Parathyroid adenoma (tissue), 2 donors: ENCODE results near the gene ISY1.

Experiments used
- H2AFZ ChIP-seq: fragments of 300-600 bp; sonication (generic); one replicate; pipeline ENCODE4 v1.7.0; 2017; ENCODE audit warnings: antibody characterized with exemption, mild to moderate bottlenecking
- H3K27ac ChIP-seq: fragments of 300-600 bp; sonication (generic); one replicate; pipeline ENCODE4 v1.7.0; 2017
- H3K27me3 ChIP-seq: fragments of 300-600 bp; sonication (generic); one replicate; pipeline ENCODE4 v1.7.0; 2017; ENCODE audit warnings: low read length; ENCODE audit not compliant: control insufficient read depth, insufficient read depth
- H3K36me3 ChIP-seq: fragments of 300-600 bp; sonication (generic); one replicate; pipeline ENCODE4 v1.7.0; 2017; ENCODE audit warnings: low read length; ENCODE audit not compliant: control insufficient read depth, insufficient read depth
- H3K4me1 ChIP-seq: fragments of 300-600 bp; sonication (generic); one replicate; pipeline ENCODE4 v1.7.0; 2017; ENCODE audit warnings: control low read depth
- H3K4me2 ChIP-seq: fragments of 300-600 bp; sonication (generic); one replicate; pipeline ENCODE4 v1.7.0; 2017; ENCODE audit warnings: low read length
- H3K4me3 ChIP-seq: fragments of 300-600 bp; sonication (generic); one replicate; pipeline ENCODE4 v1.7.0; 2017; ENCODE audit warnings: low read depth, low read length
- H3K79me2 ChIP-seq: fragments of 300-600 bp; sonication (generic); one replicate; pipeline ENCODE4 v1.7.0; 2017; ENCODE audit warnings: control low read depth
- H3K9ac ChIP-seq: fragments of 300-600 bp; sonication (generic); one replicate; pipeline ENCODE4 v1.7.0; 2017; ENCODE audit warnings: mild to moderate bottlenecking
- H3K9me3 ChIP-seq: fragments of 300-600 bp; sonication (generic); one replicate; pipeline ENCODE4 v1.7.0; 2017; ENCODE audit warnings: low read length; ENCODE audit not compliant: control insufficient read depth
- CTCF ChIP-seq: fragments of 300-600 bp; sonication (generic); IDR thresholded peaks from one replicate; pipeline ENCODE4 v1.7.0; 2017; ENCODE audit warnings: antibody characterized with exemption, mild to moderate bottlenecking
- donor health status: primary hyperparathyroidism.

ISY1 gene

GRCh38 chr3:129131465-129132088, 29.3 kb downstream of the ISY1 start:
- no peak overlapping the region for H3K4me3 ChIP-seq
- no peaks in the 10 kb centered on the region for H3K79me2 ChIP-seq
- H3K9me3 ChIP-seq, result no peaks in the 10 kb centered on the region
- H3K9ac ChIP-seq, result no peak overlapping the region
- no peaks in the 10 kb centered on the region for H3K36me3 ChIP-seq
- H3K27ac ChIP-seq, result no peak overlapping the region
- no peaks in the 10 kb centered on the region for H3K27me3 ChIP-seq
- no peaks in the 10 kb centered on the region for H3K4me1 ChIP-seq
- H3K4me2 ChIP-seq, result no peak overlapping the region
- H2AFZ ChIP-seq, result no peak overlapping the region
- no peak for TF ChIP-seq CTCF

GRCh38 chr3:129130291-129130813, 30.5 kb downstream of the ISY1 start:
- H3K36me3 ChIP-seq, result no peaks in the 10 kb centered on the region
- no peak for TF ChIP-seq CTCF
- H3K9me3 ChIP-seq, result no peaks in the 10 kb centered on the region

GRCh38 chr3:129128357-129129155, 32.3 kb downstream of the ISY1 start:
- Histone ChIP-seq H3K27me3 (no peaks in the 10 kb centered on the region), H3K79me2 (no peaks in the 10 kb centered on the region), H3K9me3 (no peaks in the 10 kb centered on the region), H3K36me3 (no peaks in the 10 kb centered on the region), H2AFZ (no peak overlapping the region), H3K4me2 (no peak overlapping the region), H3K4me1 (no peaks in the 10 kb centered on the region), H3K4me3 (no peak overlapping the region), H3K9ac (no peak overlapping the region), H3K27ac (no peak overlapping the region)
- no peak for TF ChIP-seq CTCF

More at GRCh38 chr3:129130291-129130813, 30.5 kb downstream of the ISY1 start:
- no peaks in the 10 kb centered on the region for H3K27me3 ChIP-seq
- no peak overlapping the region for H3K4me3 ChIP-seq
- no peaks in the 10 kb centered on the region for H3K4me1 ChIP-seq
- H3K9ac ChIP-seq, result no peak overlapping the region
- H3K27ac ChIP-seq, result no peak overlapping the region
- no peaks in the 10 kb centered on the region for H3K79me2 ChIP-seq
- no peak overlapping the region for H3K4me2 ChIP-seq
- H2AFZ ChIP-seq, result no peak overlapping the region

GRCh38 chr3:129126726-129127280, 34.1 kb downstream of the ISY1 start:
- H3K36me3 ChIP-seq, result no peaks in the 10 kb centered on the region
- no peak overlapping the region for H3K4me3 ChIP-seq

More at GRCh38 chr3:129126726-129127280, 34.1 kb downstream of the ISY1 start:
- no peak overlapping the region for H3K4me2 ChIP-seq
- no peak for TF ChIP-seq CTCF
- no peaks in the 10 kb centered on the region for H3K79me2 ChIP-seq
- no peak overlapping the region for H2AFZ ChIP-seq
- no peaks in the 10 kb centered on the region for H3K27me3 ChIP-seq
- no peak overlapping the region for H3K27ac ChIP-seq
- no peaks in the 10 kb centered on the region for H3K4me1 ChIP-seq
- H3K9me3 ChIP-seq, result no peaks in the 10 kb centered on the region
- H3K9ac ChIP-seq, result no peak overlapping the region
